ENCODE data around the gene KIAA0586.

The KIAA0586 gene

DNA sequence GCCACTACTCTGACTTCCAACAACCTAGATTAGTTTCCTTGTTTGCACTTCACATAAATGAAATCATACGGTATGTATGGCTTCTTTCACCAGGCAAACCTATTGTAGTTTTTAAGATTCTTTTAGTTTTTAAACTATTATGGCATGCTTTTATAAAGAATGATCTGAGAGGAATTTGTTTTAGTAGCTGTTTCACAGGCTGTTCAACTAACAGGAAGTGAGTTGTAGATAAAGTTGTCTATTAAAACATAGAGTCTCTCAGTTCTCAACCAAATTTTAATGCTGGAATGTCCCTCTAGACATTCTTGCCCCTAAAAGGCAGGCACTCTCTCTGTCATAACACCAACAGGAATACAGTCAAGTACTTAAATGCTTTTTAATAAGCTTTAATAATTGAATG, 107.5 kb downstream of the KIAA0586 start:
- H3K27me3 ChIP-seq (ENCODE audit: insufficient read depth, low read depth), result no peaks in the 10 kb centered on the region
- H3K79me2 ChIP-seq (ENCODE audit: insufficient read depth, low read depth), result no peaks in the 10 kb centered on the region
- H3K36me3 ChIP-seq (ENCODE audit: insufficient read depth), result no peaks in the 10 kb centered on the region
- no peak overlapping the region for H3K27ac ChIP-seq
- H3K9ac ChIP-seq, result no peak overlapping the region
- TF ChIP-seq, protein P1, sequence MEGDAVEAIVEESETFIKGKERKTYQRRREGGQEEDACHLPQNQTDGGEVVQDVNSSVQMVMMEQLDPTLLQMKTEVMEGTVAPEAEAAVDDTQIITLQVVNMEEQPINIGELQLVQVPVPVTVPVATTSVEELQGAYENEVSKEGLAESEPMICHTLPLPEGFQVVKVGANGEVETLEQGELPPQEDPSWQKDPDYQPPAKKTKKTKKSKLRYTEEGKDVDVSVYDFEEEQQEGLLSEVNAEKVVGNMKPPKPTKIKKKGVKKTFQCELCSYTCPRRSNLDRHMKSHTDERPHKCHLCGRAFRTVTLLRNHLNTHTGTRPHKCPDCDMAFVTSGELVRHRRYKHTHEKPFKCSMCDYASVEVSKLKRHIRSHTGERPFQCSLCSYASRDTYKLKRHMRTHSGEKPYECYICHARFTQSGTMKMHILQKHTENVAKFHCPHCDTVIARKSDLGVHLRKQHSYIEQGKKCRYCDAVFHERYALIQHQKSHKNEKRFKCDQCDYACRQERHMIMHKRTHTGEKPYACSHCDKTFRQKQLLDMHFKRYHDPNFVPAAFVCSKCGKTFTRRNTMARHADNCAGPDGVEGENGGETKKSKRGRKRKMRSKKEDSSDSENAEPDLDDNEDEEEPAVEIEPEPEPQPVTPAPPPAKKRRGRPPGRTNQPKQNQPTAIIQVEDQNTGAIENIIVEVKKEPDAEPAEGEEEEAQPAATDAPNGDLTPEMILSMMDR (conservative IDR thresholded peaks at IDR 0.05; ENCODE audit: low read depth, low read length), result no peak
- H3K4me1 ChIP-seq (ENCODE audit: low read depth, poor library complexity, severe bottlenecking), result no peaks in the 10 kb centered on the region
- H4K20me1 ChIP-seq (ENCODE audit: insufficient read depth), result no peaks in the 10 kb centered on the region
- H2AFZ ChIP-seq (ENCODE audit: low read depth), result no peak overlapping the region
- H3K4me2 ChIP-seq, result no peak overlapping the region
- no peak overlapping the region for H3K4me3 ChIP-seq (IDR thresholded peaks at IDR 0.05; ENCODE audit: insufficient read depth, low read depth, low read length)

GRCh38 chr14:58537004-58537403, 109.5 kb downstream of the KIAA0586 start:
- Histone ChIP-seq H3K36me3 (ENCODE audit: insufficient read depth) (no peaks in the 10 kb centered on the region), H3K79me2 (ENCODE audit: insufficient read depth, low read depth) (no peaks in the 10 kb centered on the region), H3K27me3 (ENCODE audit: insufficient read depth, low read depth) (no peaks in the 10 kb centered on the region), H3K4me2 (no peak overlapping the region), H3K4me1 (ENCODE audit: low read depth, poor library complexity, severe bottlenecking) (no peaks in the 10 kb centered on the region), H3K9ac (no peak overlapping the region), H4K20me1 (ENCODE audit: insufficient read depth) (no peaks in the 10 kb centered on the region), H3K4me3 (IDR thresholded peaks at IDR 0.05; ENCODE audit: insufficient read depth, low read depth, low read length) (no peak overlapping the region), H3K27ac (no peak overlapping the region), H2AFZ (ENCODE audit: low read depth) (no peak overlapping the region)
- TF ChIP-seq, protein P1 (conservative IDR thresholded peaks at IDR 0.05; ENCODE audit: low read depth, low read length), result no peak

DNA sequence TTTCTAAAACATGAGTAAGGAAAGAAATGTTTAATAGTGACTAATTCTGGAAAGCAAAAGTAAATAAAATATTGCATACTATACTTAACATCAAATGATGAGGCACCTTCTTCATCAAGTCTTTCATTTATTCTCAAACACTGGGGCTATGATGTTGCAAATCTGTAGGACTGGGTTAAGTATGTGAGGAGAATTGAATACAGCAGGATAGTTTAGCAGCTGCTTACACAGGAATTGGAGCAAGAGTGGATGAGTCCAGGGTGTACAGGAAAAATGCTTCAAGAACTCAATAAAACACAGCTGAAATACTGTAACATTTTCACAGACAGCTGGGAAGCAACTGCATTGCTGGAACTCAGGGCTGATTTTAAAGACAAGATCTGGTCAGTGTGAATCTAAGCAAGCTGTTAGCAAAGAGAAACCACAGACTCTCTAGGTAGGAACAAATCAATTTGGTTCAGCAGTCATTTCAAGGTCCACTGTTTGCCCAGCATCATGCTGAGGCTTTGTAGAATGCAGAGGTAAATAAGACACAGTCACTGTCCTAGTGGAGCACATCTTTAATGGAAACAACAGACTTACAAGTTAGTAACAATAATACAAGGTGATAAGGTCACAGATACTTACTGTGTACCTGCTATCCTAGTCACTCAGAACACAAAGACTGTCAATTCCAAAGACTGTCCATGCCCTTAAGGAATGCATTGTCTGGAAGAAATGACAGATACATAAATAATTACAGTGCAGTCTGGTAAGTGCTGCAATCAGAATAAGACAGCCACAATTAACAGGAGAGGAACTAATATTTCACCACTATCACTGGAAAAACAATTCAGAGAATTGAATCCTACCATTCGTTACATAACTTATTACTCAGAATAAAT, 113.5 kb downstream of the KIAA0586 start:
- Histone ChIP-seq H3K27ac (no peak overlapping the region), H3K4me1 (ENCODE audit: low read depth, poor library complexity, severe bottlenecking) (no peaks in the 10 kb centered on the region), H3K4me3 (IDR thresholded peaks at IDR 0.05; ENCODE audit: insufficient read depth, low read depth, low read length) (no peak overlapping the region), H3K27me3 (ENCODE audit: insufficient read depth, low read depth) (no peaks in the 10 kb centered on the region), H3K36me3 (ENCODE audit: insufficient read depth) (no peaks in the 10 kb centered on the region), H3K4me2 (no peak overlapping the region), H2AFZ (ENCODE audit: low read depth) (no peak overlapping the region), H3K79me2 (ENCODE audit: insufficient read depth, low read depth) (no peaks in the 10 kb centered on the region), H3K9ac (no peak overlapping the region), H4K20me1 (ENCODE audit: insufficient read depth) (no peaks in the 10 kb centered on the region)
- TF ChIP-seq, protein P1 (conservative IDR thresholded peaks at IDR 0.05; ENCODE audit: low read depth, low read length), result no peak

- Histone ChIP-seq H2AFZ (ENCODE audit: low read depth) (no peak overlapping the region), H3K36me3 (ENCODE audit: insufficient read depth) (no peaks in the 10 kb centered on the region), H3K4me1 (ENCODE audit: low read depth, poor library complexity, severe bottlenecking) (no peaks in the 10 kb centered on the region), H3K9ac (no peak overlapping the region), H4K20me1 (ENCODE audit: insufficient read depth) (no peaks in the 10 kb centered on the region), H3K4me2 (no peak overlapping the region), H3K4me3 (IDR thresholded peaks at IDR 0.05; ENCODE audit: insufficient read depth, low read depth, low read length) (no peak overlapping the region), H3K79me2 (ENCODE audit: insufficient read depth, low read depth) (no peaks in the 10 kb centered on the region), H3K27ac (no peak overlapping the region), H3K27me3 (ENCODE audit: insufficient read depth, low read depth) (no peaks in the 10 kb centered on the region)
- TF ChIP-seq, protein P1 (conservative IDR thresholded peaks at IDR 0.05; ENCODE audit: low read depth, low read length), result no peak
These were observed 114.1 kb downstream of the KIAA0586 start for GRCh38 chr14:58541633-58542022.
